ENCODE results near the gene MAGI2. TPM values are rescaled to one million over a fixed set of nuclear protein-coding genes. Genes with fewer than 3 reads are reported as not detected.

The MAGI2 gene
- total and polyA plus RNA-seq, 2 donors (not counting 3 experiments of a cell fraction or from before 2014, with no cell fraction given), result 0.28 to 6.0 TPM

- H3K9me1 ChIP-seq (replicated peaks; ENCODE audit: control insufficient read depth, extremely low read depth, insufficient read depth, low read length), result no peaks in the 10 kb centered on the region
- intact Hi-C loops (cut with micrococcal nuclease) (no loop called here), dilution Hi-C loops (cut with MboI; ENCODE audit: extremely low pct_ligation_motif_present, low sequenced_read_pairs) (no loop called here)
- H3K36me3 ChIP-seq (ENCODE audit: control insufficient read depth in 2 of 2, extremely low read depth in 1 of 2, insufficient read depth in 2 of 2, low read length in 2 of 2), result no peaks in the 10 kb centered on the region
- H3K4me1 ChIP-seq (ENCODE audit: control insufficient read depth, extremely low read depth, insufficient read depth, low read length), result no peaks in the 10 kb centered on the region
- no peak overlapping the region for H2AFZ ChIP-seq (ENCODE audit: low read depth, low read length)
- no peak overlapping the region for H3K9ac ChIP-seq (replicated peaks; ENCODE audit: extremely low read depth, insufficient read depth, low read length)
- POLR2A ChIA-PET, result no interaction called here
- no peaks in the 10 kb centered on the region for H3K27me3 ChIP-seq (ENCODE audit: control insufficient read depth in 2 of 2, insufficient read depth in 2 of 2, low read length in 2 of 2)
- no peak for TF ChIP-seq MYC (IDR thresholded peaks at IDR 0.05; ENCODE audit: low read depth, low read length)
- TF ChIP-seq POLR2AphosphoS5 (IDR thresholded peaks at IDR 0.05; ENCODE audit: insufficient read depth, low read depth, low read length), result no peak
- TF ChIP-seq FOS (IDR thresholded peaks at IDR 0.05; ENCODE audit: borderline replicate concordance, insufficient read depth, low read length), result no peak
- TF ChIP-seq, protein P1, sequence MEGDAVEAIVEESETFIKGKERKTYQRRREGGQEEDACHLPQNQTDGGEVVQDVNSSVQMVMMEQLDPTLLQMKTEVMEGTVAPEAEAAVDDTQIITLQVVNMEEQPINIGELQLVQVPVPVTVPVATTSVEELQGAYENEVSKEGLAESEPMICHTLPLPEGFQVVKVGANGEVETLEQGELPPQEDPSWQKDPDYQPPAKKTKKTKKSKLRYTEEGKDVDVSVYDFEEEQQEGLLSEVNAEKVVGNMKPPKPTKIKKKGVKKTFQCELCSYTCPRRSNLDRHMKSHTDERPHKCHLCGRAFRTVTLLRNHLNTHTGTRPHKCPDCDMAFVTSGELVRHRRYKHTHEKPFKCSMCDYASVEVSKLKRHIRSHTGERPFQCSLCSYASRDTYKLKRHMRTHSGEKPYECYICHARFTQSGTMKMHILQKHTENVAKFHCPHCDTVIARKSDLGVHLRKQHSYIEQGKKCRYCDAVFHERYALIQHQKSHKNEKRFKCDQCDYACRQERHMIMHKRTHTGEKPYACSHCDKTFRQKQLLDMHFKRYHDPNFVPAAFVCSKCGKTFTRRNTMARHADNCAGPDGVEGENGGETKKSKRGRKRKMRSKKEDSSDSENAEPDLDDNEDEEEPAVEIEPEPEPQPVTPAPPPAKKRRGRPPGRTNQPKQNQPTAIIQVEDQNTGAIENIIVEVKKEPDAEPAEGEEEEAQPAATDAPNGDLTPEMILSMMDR (IDR thresholded peaks at IDR 0.05; ENCODE audit: extremely low read depth in 1 of 2, insufficient read depth in 1 of 2, low read depth in 1 of 2, low read length in 2 of 2), result no peak
- TF ChIP-seq JUN (IDR thresholded peaks at IDR 0.05; ENCODE audit: borderline replicate concordance, insufficient read depth, insufficient read length, low read depth), result no peak
- no peak for TF ChIP-seq EZH2 (IDR thresholded peaks at IDR 0.05; ENCODE audit: borderline replicate concordance, low read depth, low read length, severe bottlenecking)
- no peak for TF ChIP-seq POLR2A (IDR thresholded peaks at IDR 0.05; ENCODE audit: low read depth, low read length)
- no peak overlapping the region for H3K4me2 ChIP-seq (ENCODE audit: insufficient read depth, low read length)
- no peaks in the 10 kb centered on the region for H4K20me1 ChIP-seq (replicated peaks; ENCODE audit: control insufficient read depth, extremely low read depth, insufficient read depth, low read length)
- no TSS peak for BruUV-seq (replicated peaks)
- no peaks in the 10 kb centered on the region for H3K9me3 ChIP-seq (replicated peaks; ENCODE audit: control insufficient read depth, insufficient read depth, low read length)
- CTCF ChIA-PET, result interaction anchor here (1.4 kb wide), 1 partner anchor 8 kb away, joined by 4 read pairs; no protein-coding TSS in a partner anchor
- DNase-seq (ENCODE audit: low read depth, low spot score) (no peak), FAIRE-seq (no peak)
- no peak overlapping the region for H3K27ac ChIP-seq (ENCODE audit: insufficient read depth, low read depth, low read length)
- no peaks in the 10 kb centered on the region for H3K79me2 ChIP-seq (ENCODE audit: control insufficient read depth, insufficient read depth, low read length)
- H3K4me3 ChIP-seq (replicated peaks in 1 of 3; ENCODE audit: insufficient read depth in 1 of 3, low read depth in 1 of 3, low read length in 3 of 3), result no peak overlapping the region
Measured at GRCh38 chr7:78368771-78369170, 1084.7 kb downstream of the MAGI2 start.
